SK-N-SH (cell line): Measurements from ENCODE around the gene FBXL2.

ENCODE experiments used
- CHD2 ChIP-seq: fragments of 150-350 bp; IDR thresholded peaks from 2 replicates; pipeline ENCODE4 v1.6.1; 2018; ENCODE audit warnings: low read length; ENCODE audit not compliant: partially characterized antibody
- CTCF ChIP-seq: fragments of 200-600 bp; sonication (generic); IDR thresholded peaks from 2 replicates; pipeline ENCODE4 v1.6.1; 2017; ENCODE audit warnings: antibody characterized with exemption, mild to moderate bottlenecking, moderate library complexity
- EZH2phosphoT487 ChIP-seq: fragments of 200-600 bp; sonication (generic); IDR thresholded peaks from 2 replicates; pipeline ENCODE4 v1.6.1; 2017; ENCODE audit warnings: low read depth, mixed run types, mild to moderate bottlenecking, antibody characterized with exemption, moderate library complexity, borderline replicate concordance
- MAX ChIP-seq: IDR thresholded peaks from 2 replicates; pipeline ENCODE4 v1.4.0; 2012; ENCODE audit warnings: low read depth
- POLR2AphosphoS5 ChIP-seq: IDR thresholded peaks from 2 replicates; pipeline ENCODE4 v1.6.1; 2012; ENCODE audit warnings: low read depth, low read length
- YY1 ChIP-seq: IDR thresholded peaks from 2 replicates; pipeline ENCODE4 v1.4.0; 2012; ENCODE audit warnings: low read depth, mild to moderate bottlenecking

- TF ChIP-seq POLR2AphosphoS5 (no peak), CTCF (no peak), MAX (no peak), EZH2phosphoT487 (no peak), CHD2 (no peak), YY1 (no peak)
Observed at GRCh38 chr3:33273628-33274027, 3.6 kb upstream of the FBXL2 start.
